ENCODE results near the gene TRIM24.

- TF ChIP-seq EZH2 (IDR thresholded peaks at IDR 0.05; ENCODE audit: borderline replicate concordance, low read depth, low read length, poor library complexity, severe bottlenecking): no peak
- TF ChIP-seq, protein P1, sequence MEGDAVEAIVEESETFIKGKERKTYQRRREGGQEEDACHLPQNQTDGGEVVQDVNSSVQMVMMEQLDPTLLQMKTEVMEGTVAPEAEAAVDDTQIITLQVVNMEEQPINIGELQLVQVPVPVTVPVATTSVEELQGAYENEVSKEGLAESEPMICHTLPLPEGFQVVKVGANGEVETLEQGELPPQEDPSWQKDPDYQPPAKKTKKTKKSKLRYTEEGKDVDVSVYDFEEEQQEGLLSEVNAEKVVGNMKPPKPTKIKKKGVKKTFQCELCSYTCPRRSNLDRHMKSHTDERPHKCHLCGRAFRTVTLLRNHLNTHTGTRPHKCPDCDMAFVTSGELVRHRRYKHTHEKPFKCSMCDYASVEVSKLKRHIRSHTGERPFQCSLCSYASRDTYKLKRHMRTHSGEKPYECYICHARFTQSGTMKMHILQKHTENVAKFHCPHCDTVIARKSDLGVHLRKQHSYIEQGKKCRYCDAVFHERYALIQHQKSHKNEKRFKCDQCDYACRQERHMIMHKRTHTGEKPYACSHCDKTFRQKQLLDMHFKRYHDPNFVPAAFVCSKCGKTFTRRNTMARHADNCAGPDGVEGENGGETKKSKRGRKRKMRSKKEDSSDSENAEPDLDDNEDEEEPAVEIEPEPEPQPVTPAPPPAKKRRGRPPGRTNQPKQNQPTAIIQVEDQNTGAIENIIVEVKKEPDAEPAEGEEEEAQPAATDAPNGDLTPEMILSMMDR (conservative IDR thresholded peaks at IDR 0.05; ENCODE audit: low read depth, low read length): no peak
These were observed 108.6 kb downstream of the TRIM24 start for GRCh38 chr7:138568655-138569054.

Data from A673 (cell line).